IMR-90 (cell line): ENCODE results near the gene TPI1. TPM values are rescaled to one million over a fixed set of nuclear protein-coding genes. Genes with fewer than 3 reads are reported as not detected.

Experiments
- ATAC-seq: fragments of 200-7000 bp; cut with Tn5 transposase; 2 replicates; pipeline ENCODE4 v1.9.1; 2020; ENCODE audit warnings: low read depth, mild to moderate bottlenecking, moderate library complexity
- BruUV-seq: library from RNA; stranded (reverse); fragments of 400-500 nt; replicated peaks from 2 replicates; lab custom pipeline; 2021; lab: Mats Ljungman, UMichigan
- CTCF ChIA-PET: fragments of 300-600 bp; formaldehyde crosslinking; extraction: SDS; loops from one replicate; lab custom pipeline; 2021; ENCODE audit warnings: antibody characterized with exemption; lab: Yijun Ruan, JAX
- POLR2A ChIA-PET: fragments of 300-600 bp; sonication (Branson Sonifier 250); formaldehyde crosslinking; loops from one replicate; lab custom pipeline; 2022; ENCODE audit warnings: antibody characterized with exemption; ENCODE audit not compliant: unreplicated experiment; lab: Charles Lee
- DNase-seq: peaks from one replicate; pipeline ENCODE4 v3.0.0; 2013
- H2AFZ ChIP-seq: replicated peaks from 2 replicates; pipeline ENCODE3; 2013; ENCODE audit warnings: low read length, mild to moderate bottlenecking; ENCODE audit not compliant: poor library complexity
- H2AK5ac ChIP-seq: 2 replicates; pipeline ENCODE4 v1.6.1; 2013; ENCODE audit warnings: low read depth, low read length, inconsistent platforms
- H2AK9ac ChIP-seq: replicated peaks from 2 replicates; pipeline ENCODE3; 2013; ENCODE audit warnings: mild to moderate bottlenecking, low read depth, low read length, moderate library complexity; ENCODE audit not compliant: poor library complexity
- H2BK120ac ChIP-seq: 2 replicates; pipeline ENCODE4 v1.6.1; 2013; ENCODE audit warnings: low read depth, low read length, inconsistent platforms
- H2BK15ac ChIP-seq: 3 replicates; pipeline ENCODE4 v1.6.1; 2013; ENCODE audit warnings: low read depth, low read length, inconsistent platforms
- H2BK20ac ChIP-seq: 2 replicates; pipeline ENCODE4 v1.6.1; 2013; ENCODE audit warnings: low read depth, mild to moderate bottlenecking, inconsistent platforms, low read length, moderate library complexity
- H2BK5ac ChIP-seq: 2 replicates; pipeline ENCODE4 v1.6.1; 2013; ENCODE audit warnings: mild to moderate bottlenecking, low read depth, low read length, inconsistent platforms; ENCODE audit not compliant: poor library complexity, severe bottlenecking
- H3K14ac ChIP-seq: replicated peaks from 2 replicates; pipeline ENCODE4 v1.6.1; 2013; ENCODE audit warnings: low read depth, low read length, inconsistent platforms
- H3K18ac ChIP-seq: 2 replicates; pipeline ENCODE4 v1.6.1; 2013; ENCODE audit warnings: low read depth, low read length, control low read depth
- H3K23ac ChIP-seq: 2 replicates; pipeline ENCODE4 v1.6.1; 2013; ENCODE audit warnings: low read depth, low read length, inconsistent platforms
- H3K27ac ChIP-seq: 2 replicates; pipeline ENCODE4 v1.5.1; 2013; ENCODE audit warnings: mild to moderate bottlenecking, control low read depth, low read length; ENCODE audit not compliant: insufficient read depth
- H3K27me3 ChIP-seq: 2 replicates; pipeline ENCODE4 v1.6.1; 2013; ENCODE audit warnings: low read length; ENCODE audit not compliant: control insufficient read depth, insufficient read depth
- H3K36me3 ChIP-seq: 2 replicates; pipeline ENCODE4 v1.6.1; 2013; ENCODE audit warnings: low read length, mixed read lengths; ENCODE audit not compliant: control insufficient read depth, insufficient read depth
- H3K4ac ChIP-seq: 2 replicates; pipeline ENCODE4 v1.6.1; 2013; ENCODE audit warnings: low read depth, low read length, inconsistent platforms
- H3K4me1 ChIP-seq: 2 replicates; pipeline ENCODE4 v1.6.1; 2013; ENCODE audit warnings: low read length, mixed read lengths; ENCODE audit not compliant: control insufficient read depth, insufficient read depth
- H3K4me2 ChIP-seq: 2 replicates; pipeline ENCODE4 v1.6.1; 2013; ENCODE audit warnings: low read depth, mild to moderate bottlenecking, control low read depth, low read length, moderate library complexity
- H3K4me3 ChIP-seq: 2 replicates; pipeline ENCODE4 v1.5.1; 2013; ENCODE audit warnings: low read depth, mild to moderate bottlenecking, control low read depth, low read length, moderate library complexity; ENCODE audit not compliant: insufficient read depth
- H3K56ac ChIP-seq: 2 replicates; pipeline ENCODE4 v1.6.1; 2013; ENCODE audit warnings: low read length, inconsistent platforms; ENCODE audit not compliant: insufficient read depth; ENCODE audit errors: extremely low read depth
- H3K79me1 ChIP-seq, 2 experiments: 2 replicates each; pipeline ENCODE4 v1.6.1; 2013; ENCODE audit warnings: low read length in 2 of 2, inconsistent platforms in 1 of 2, low read depth in 1 of 2
- H3K9ac ChIP-seq: 2 replicates; pipeline ENCODE4 v1.6.1; 2013; ENCODE audit warnings: low read depth, low read length, control low read depth
- H3K9me1 ChIP-seq: 2 replicates; pipeline ENCODE4 v1.6.1; 2013; ENCODE audit warnings: low read length, inconsistent platforms; ENCODE audit not compliant: insufficient read depth
- H3K9me3 ChIP-seq: 2 replicates; pipeline ENCODE4 v1.6.1; 2013; ENCODE audit warnings: low read length; ENCODE audit not compliant: control insufficient read depth, insufficient read depth
- H4K20me1 ChIP-seq: 2 replicates; pipeline ENCODE4 v1.6.1; 2013; ENCODE audit warnings: low read length, inconsistent platforms; ENCODE audit not compliant: insufficient read depth
- H4K5ac ChIP-seq: 2 replicates; pipeline ENCODE4 v1.6.1; 2013; ENCODE audit warnings: mild to moderate bottlenecking, low read depth, low read length, control low read depth
- H4K8ac ChIP-seq, 2 experiments: 2 replicates each; pipeline ENCODE4 v1.6.1; 2013; ENCODE audit warnings: low read depth in 2 of 2, low read length in 2 of 2, control low read depth in 1 of 2, inconsistent platforms in 1 of 2
- H4K91ac ChIP-seq: 2 replicates; pipeline ENCODE4 v1.6.1; 2013; ENCODE audit warnings: low read depth, low read length, inconsistent platforms; ENCODE audit not compliant: insufficient read depth
- BHLHE40 ChIP-seq: fragments of 150-350 bp; IDR thresholded peaks from 2 replicates; pipeline ENCODE4 v1.6.1; 2016; ENCODE audit warnings: mild to moderate bottlenecking, low read depth, low read length
- CEBPB ChIP-seq: IDR thresholded peaks from 2 replicates; pipeline ENCODE4 v1.6.1; 2012; ENCODE audit warnings: low read depth, low read length, improper control_type of control experiment
- CHD1 ChIP-seq: IDR thresholded peaks from 2 replicates; pipeline ENCODE4 v1.6.1; 2012; ENCODE audit warnings: low read depth, low read length, improper control_type of control experiment
- FOS ChIP-seq: fragments of 150-350 bp; IDR thresholded peaks from 2 replicates; pipeline ENCODE4 v1.6.1; 2016; ENCODE audit warnings: low read depth, low read length
- MAFK ChIP-seq: IDR thresholded peaks from 2 replicates; pipeline ENCODE4 v1.6.1; 2012; ENCODE audit warnings: low read depth, low read length, improper control_type of control experiment
- MAZ ChIP-seq: IDR thresholded peaks from 2 replicates; pipeline ENCODE4 v1.6.1; 2012; ENCODE audit warnings: low read depth, mild to moderate bottlenecking, low read length, improper control_type of control experiment, moderate library complexity, borderline replicate concordance
- MXI1 ChIP-seq: IDR thresholded peaks from 2 replicates; pipeline ENCODE4 v1.6.1; 2012; ENCODE audit warnings: low read depth, mild to moderate bottlenecking, low read length, moderate library complexity, borderline replicate concordance
- NFE2L2 ChIP-seq: fragments of 150-350 bp; IDR thresholded peaks from 2 replicates; pipeline ENCODE4 v1.6.1; 2016; ENCODE audit warnings: low read depth, mild to moderate bottlenecking, low read length
- POLR2A ChIP-seq: IDR thresholded peaks from 2 replicates; pipeline ENCODE4 v1.6.1; 2012; ENCODE audit warnings: mild to moderate bottlenecking, low read depth, low read length
- RAD21 ChIP-seq: IDR thresholded peaks from 2 replicates; pipeline ENCODE4 v1.6.1; 2012; ENCODE audit warnings: low read length, improper control_type of control experiment
- RCOR1 ChIP-seq: IDR thresholded peaks from 2 replicates; pipeline ENCODE4 v1.6.1; 2012; ENCODE audit warnings: mild to moderate bottlenecking, low read length, improper control_type of control experiment; ENCODE audit not compliant: insufficient replicate concordance
- RFX5 ChIP-seq: IDR thresholded peaks from 2 replicates; pipeline ENCODE4 v1.8.0; 2012; ENCODE audit warnings: low read depth, mild to moderate bottlenecking, low read length, moderate library complexity
- SMC3 ChIP-seq: fragments of 150-350 bp; IDR thresholded peaks from 2 replicates; pipeline ENCODE4 v1.6.1; 2016; ENCODE audit warnings: low read depth, mild to moderate bottlenecking, antibody characterized with exemption, low read length, moderate library complexity
- WGBS, 2 experiments: methylation state at CpG; one replicate each; pipeline versions ENCODE4 v1.1.5 to v1.1.7; 2013; ENCODE audit warnings: missing lambda C conversion rate in 2 of 2; ENCODE audit not compliant: insufficient read length in 1 of 2; ENCODE audit errors: extremely low coverage in 2 of 2; 5-methylcytosine and 5-hydroxymethylcytosine counted together
- dilution Hi-C: fragments of 300-500 bp; cut with HindIII; formaldehyde crosslinking; loops from one replicate; pipeline ENCODE4 v1.14.3; 2018; ENCODE audit warnings: low sequenced_read_pairs; ENCODE audit not compliant: unreplicated experiment
- in situ Hi-C: fragments of 300-500 bp; cut with MboI; formaldehyde crosslinking; loops from 3 replicates; pipeline ENCODE4 v1.14.3; 2019; ENCODE audit warnings: low sequenced_read_pairs, inconsistent platforms, mixed read lengths
- intact Hi-C: fragments of 100-400 bp; cut with micrococcal nuclease; formaldehyde crosslinking; loops from 2 replicates; pipeline ENCODE4 v1.10.0; 2022
- polyA plus RNA-seq, 3 experiments: library from polyadenylated mRNA; depleted of rRNA; stranded (reverse); fragments of >200 nt; gene quantifications; 2 replicates each; pipeline ENCODE4 v1.2.3, GENCODE V29; 2012; ENCODE audit warnings: low replicate concordance in 1 of 3
- total RNA-seq: library from RNA; depleted of rRNA; stranded (reverse); fragments of >200 nt; gene quantifications from 2 replicates; pipeline ENCODE4 v1.2.3, GENCODE V29; 2012
- TF ChIP-seq, protein P1 (sequence below): fragments of 150-350 bp; IDR thresholded peaks from 2 replicates; pipeline ENCODE4 v1.6.1; 2017; ENCODE audit warnings: mild to moderate bottlenecking, antibody characterized with exemption, low read length, low read depth
- TF ChIP-seq, protein P2 (sequence below): fragments of 150-350 bp; IDR thresholded peaks from 2 replicates; pipeline ENCODE4 v1.6.1; 2016; ENCODE audit warnings: low read depth, mild to moderate bottlenecking, low read length, moderate library complexity, borderline replicate concordance
- TF ChIP-seq, protein P3 (sequence below): conservative IDR thresholded peaks from 2 replicates; pipeline ENCODE4 v1.5.1; 2012; ENCODE audit warnings: mild to moderate bottlenecking, low read depth, low read length, improper control_type of control experiment

TPI1 gene
- total and polyA plus RNA-seq, 2 of the 4 experiments (the other 2 are of a cell fraction) = 1,995 to 2,176 TPM

DNA sequence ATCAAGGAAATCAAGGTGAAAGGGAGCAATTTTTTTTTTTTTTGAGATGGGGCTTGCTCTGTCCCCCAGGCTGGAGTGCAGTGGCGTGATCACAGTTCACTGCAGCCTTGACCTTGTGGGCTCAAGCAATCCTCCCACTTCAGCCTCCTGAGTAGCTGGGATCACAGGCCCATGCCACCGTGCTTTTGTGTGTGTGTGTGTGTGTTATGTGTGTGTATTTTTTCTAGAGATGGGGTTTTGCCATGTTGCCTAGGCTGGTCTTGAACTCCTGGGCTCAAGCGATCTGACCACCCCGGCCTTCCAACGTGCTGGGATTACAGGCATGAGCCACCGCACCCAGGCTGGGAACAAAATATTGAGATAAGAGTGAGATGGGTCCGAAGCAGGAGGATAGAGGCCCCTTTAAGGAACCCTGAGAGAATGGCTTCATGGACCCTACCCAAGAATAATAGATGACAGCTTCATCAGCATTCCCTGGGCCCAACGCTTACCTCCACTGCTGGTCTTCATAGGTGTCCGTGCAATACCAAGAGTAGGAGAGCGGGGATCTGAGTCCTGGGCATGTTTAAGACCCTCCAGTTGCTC, 17.3 kb upstream of the TPI1 start:
- Histone ChIP-seq H3K27ac (no peak overlapping the region; the same call in 1 of the 2 replicates), H3K4me1 (peaks cover 5% of the 10 kb centered on the region), H3K4me3 (peak overlapping the region; percentile 25; the same call in 1 of the 2 replicates), H2AK5ac (no peak overlapping the region), H3K27me3 (no peaks in the 10 kb centered on the region), H3K9me1 (no peaks in the 10 kb centered on the region), H3K79me1 (peaks cover 20 to 43% of the 10 kb centered on the region in 2 experiments), H2BK120ac (no peak overlapping the region), H2BK20ac (no peak overlapping the region), H3K23ac (no peak overlapping the region; the same call in 1 of the 2 replicates), H4K8ac (no peak overlapping the region), H3K18ac (no peak overlapping the region), H2BK15ac (no peak overlapping the region), H3K4ac (peak overlapping the region; percentile 28; the same call in 1 of the 2 replicates), H3K9ac (peak overlapping the region; percentile 69; the same call in 1 of the 2 replicates), H4K5ac (no peak overlapping the region), H3K14ac (no peak overlapping the region), H3K9me3 (no peaks in the 10 kb centered on the region), H3K4me2 (peak overlapping the region; percentile 10), H2AFZ (no peak overlapping the region), H4K91ac (no peak overlapping the region; the same call in 1 of the 2 replicates), H2AK9ac (peak overlapping the region; percentile 78), H4K20me1 (peaks cover 15% of the 10 kb centered on the region), H2BK5ac (no peak overlapping the region), H3K36me3 (peaks cover 35% of the 10 kb centered on the region), H3K56ac (no peak overlapping the region)
- in situ Hi-C loops (no loop called here), intact Hi-C loops (no loop called here), dilution Hi-C loops (no loop called here)
- TF ChIP-seq, protein P1, sequence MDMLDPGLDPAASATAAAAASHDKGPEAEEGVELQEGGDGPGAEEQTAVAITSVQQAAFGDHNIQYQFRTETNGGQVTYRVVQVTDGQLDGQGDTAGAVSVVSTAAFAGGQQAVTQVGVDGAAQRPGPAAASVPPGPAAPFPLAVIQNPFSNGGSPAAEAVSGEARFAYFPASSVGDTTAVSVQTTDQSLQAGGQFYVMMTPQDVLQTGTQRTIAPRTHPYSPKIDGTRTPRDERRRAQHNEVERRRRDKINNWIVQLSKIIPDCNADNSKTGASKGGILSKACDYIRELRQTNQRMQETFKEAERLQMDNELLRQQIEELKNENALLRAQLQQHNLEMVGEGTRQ = no peak
- no peak for TF ChIP-seq RCOR1
- TF ChIP-seq MXI1 = no peak
- no peak for TF ChIP-seq NFE2L2
- no peak for TF ChIP-seq RFX5
- no peak for TF ChIP-seq FOS
- TF ChIP-seq MAFK = no peak
- TF ChIP-seq SMC3 = no peak
- TF ChIP-seq, protein P2, sequence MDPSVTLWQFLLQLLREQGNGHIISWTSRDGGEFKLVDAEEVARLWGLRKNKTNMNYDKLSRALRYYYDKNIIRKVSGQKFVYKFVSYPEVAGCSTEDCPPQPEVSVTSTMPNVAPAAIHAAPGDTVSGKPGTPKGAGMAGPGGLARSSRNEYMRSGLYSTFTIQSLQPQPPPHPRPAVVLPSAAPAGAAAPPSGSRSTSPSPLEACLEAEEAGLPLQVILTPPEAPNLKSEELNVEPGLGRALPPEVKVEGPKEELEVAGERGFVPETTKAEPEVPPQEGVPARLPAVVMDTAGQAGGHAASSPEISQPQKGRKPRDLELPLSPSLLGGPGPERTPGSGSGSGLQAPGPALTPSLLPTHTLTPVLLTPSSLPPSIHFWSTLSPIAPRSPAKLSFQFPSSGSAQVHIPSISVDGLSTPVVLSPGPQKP = no peak
- TF ChIP-seq, protein P3, sequence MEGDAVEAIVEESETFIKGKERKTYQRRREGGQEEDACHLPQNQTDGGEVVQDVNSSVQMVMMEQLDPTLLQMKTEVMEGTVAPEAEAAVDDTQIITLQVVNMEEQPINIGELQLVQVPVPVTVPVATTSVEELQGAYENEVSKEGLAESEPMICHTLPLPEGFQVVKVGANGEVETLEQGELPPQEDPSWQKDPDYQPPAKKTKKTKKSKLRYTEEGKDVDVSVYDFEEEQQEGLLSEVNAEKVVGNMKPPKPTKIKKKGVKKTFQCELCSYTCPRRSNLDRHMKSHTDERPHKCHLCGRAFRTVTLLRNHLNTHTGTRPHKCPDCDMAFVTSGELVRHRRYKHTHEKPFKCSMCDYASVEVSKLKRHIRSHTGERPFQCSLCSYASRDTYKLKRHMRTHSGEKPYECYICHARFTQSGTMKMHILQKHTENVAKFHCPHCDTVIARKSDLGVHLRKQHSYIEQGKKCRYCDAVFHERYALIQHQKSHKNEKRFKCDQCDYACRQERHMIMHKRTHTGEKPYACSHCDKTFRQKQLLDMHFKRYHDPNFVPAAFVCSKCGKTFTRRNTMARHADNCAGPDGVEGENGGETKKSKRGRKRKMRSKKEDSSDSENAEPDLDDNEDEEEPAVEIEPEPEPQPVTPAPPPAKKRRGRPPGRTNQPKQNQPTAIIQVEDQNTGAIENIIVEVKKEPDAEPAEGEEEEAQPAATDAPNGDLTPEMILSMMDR = no peak
- TF ChIP-seq RAD21 = no peak
- no peak for TF ChIP-seq CEBPB
- TF ChIP-seq MAZ = no peak
- no peak for TF ChIP-seq BHLHE40
- TF ChIP-seq POLR2A = no peak
- TF ChIP-seq CHD1 = no peak
- WGBS, 2 experiments = no CpG with 5 or more reads among the region's 10 CpGs
- DNase-seq = no peak
- CTCF ChIA-PET = interaction anchor here (2.7 kb wide), 1 partner anchor 14 kb away, joined by 11 read pairs; no protein-coding TSS in a partner anchor
- ATAC-seq = no peak
- BruUV-seq = no TSS peak
- POLR2A ChIA-PET = no interaction called here
